Omental fat pad (tissue), 4 donors: ENCODE measurements around the gene ADAMTS17. TPM values are rescaled to one million over a fixed set of nuclear protein-coding genes. Genes with fewer than 3 reads are reported as not detected.

Experiments used
- ATAC-seq: fragments of 150-250 bp; one replicate; pipeline ENCODE4 v1.9.1; 2016; ENCODE audit warnings: mild to moderate bottlenecking, moderate library complexity; ENCODE audit not compliant: low FRiP score
- DNase-seq: peaks from one replicate; pipeline ENCODE4 v3.0.0-alpha.2; 2019; ENCODE audit warnings: low spot score
- CTCF ChIP-seq, 3 donors: fragments of 450-650 bp; IDR thresholded peaks; one replicate each; pipeline ENCODE4 v1.5.1; 2016 to 2017; ENCODE audit warnings: antibody characterized with exemption in 3 of 3, mild to moderate bottlenecking in 3 of 3, moderate library complexity in 2 of 3
- total RNA-seq, 4 donors: library from RNA; depleted of rRNA; stranded (reverse); fragments of >200 nt; gene quantifications; one replicate each; pipeline ENCODE4 v1.1.0, GENCODE V29; 2016

The ADAMTS17 gene
- total RNA-seq, 4 donors from 2014 or later = 1.6 to 10.7 (median 5.7) TPM

GRCh38 chr15:100193277-100193860 lies 148.4 kb downstream of the ADAMTS17 start:
- no peak for TF ChIP-seq CTCF (IDR thresholded peaks at IDR 0.05)
- DNase-seq = no peak

DNA sequence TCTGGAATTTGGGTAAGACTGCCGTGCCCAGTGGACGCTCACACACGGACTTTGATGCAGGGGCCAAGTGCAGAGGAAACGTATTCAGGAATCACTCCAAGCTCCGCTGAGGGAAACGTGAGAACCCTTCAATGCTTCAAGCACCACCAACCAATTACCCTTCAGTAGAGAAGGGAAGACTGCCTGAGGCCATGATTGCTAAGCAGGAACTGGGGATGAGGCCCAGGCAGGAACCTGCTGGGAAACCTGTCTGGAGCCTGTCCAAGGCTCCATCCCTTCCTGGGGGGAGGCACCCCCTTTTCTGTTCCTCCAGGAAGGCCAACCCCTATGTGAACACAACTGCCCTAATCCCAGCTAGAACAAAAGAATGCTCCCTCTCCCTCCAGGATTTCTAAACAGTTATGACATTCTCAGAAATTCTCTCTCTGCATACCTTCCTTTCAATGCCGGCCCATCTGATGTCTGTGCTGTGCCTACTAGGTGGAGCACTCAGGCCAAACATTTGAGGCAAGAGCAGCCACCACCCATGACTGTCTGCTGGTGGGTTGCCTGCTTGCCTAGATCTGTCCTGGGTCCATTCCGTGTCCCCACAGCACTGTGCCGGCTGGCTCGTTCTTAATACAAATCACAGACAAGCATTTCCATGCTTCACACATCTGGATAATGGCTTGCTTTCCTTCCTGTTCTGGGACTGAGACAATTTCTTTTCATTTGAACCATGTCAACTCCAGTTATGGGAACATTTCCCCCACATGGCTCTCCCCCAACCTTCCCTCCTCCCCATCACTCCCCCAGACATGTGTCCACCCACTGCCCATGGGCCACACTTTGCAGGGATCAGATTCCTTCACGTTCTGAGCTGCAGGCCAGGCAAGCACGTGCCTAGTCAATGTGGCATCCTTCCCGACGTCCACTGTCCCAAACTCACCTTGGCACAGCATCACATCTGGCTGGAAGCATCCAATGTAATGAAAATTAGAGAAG lies 149.4 kb downstream of the ADAMTS17 start:
- DNase-seq (no peak), ATAC-seq (no peak)
- no peak for TF ChIP-seq CTCF (IDR thresholded peaks at IDR 0.05)

More at GRCh38 chr15:100193277-100193860, 148.4 kb downstream of the ADAMTS17 start:
- no peak for ATAC-seq

DNA sequence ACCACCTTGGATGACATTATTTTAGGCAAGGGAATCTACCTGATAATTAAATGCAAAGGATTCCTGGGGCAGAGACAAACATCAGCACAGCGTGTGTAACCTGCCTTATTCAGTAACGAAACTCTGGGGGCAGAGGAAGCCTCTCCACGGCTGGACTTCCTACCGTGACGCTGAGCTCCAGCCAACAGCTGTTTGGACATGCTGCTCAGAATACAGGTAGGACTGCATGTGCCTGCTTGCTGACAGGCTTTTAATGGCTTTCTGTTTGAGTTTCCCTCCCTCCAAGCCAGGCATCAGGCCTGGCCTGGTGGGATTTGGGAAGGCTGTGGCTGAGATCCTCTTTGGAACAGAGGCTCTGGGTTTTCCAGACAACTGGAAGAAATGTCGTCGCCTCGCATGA lies 150.6 kb downstream of the ADAMTS17 start:
- ATAC-seq = no peak
- TF ChIP-seq CTCF (IDR thresholded peaks at IDR 0.05) = no peak
- no peak for DNase-seq

DNA sequence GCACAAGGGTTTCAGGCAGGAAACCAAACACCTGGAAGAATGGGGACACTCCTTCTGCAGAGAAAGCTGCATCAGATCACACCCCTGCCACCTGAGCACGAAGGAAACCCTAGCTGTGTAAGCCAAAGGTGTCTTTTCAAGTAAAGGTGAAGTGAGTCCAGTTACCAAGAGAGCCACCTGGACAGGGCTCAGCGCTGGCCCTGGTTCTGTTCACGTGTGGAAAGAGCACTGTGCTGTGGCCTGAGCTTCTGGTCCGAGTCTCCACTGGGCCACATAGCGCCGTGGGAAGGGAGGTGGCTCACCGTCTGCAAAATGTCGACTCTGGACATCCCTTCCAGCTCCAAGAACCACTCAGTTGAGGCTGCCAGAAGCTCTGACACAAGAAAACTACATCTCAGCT lies 151.1 kb downstream of the ADAMTS17 start:
- no peak for TF ChIP-seq CTCF (IDR thresholded peaks at IDR 0.05)
- no peak for ATAC-seq
- DNase-seq = no peak

GRCh38 chr15:100189849-100190248 lies 151.9 kb downstream of the ADAMTS17 start:
- TF ChIP-seq CTCF (IDR thresholded peaks at IDR 0.05) = no peak
- DNase-seq (no peak), ATAC-seq (no peak)

GRCh38 chr15:100189319-100189718 lies 152.5 kb downstream of the ADAMTS17 start:
- no peak for ATAC-seq
- no peak for DNase-seq
- no peak for TF ChIP-seq CTCF (IDR thresholded peaks at IDR 0.05)
